Parathyroid adenoma (tissue), 2 donors: Measurements from ENCODE around the gene PRL.

ENCODE experiments used
- H2AFZ ChIP-seq: fragments of 300-600 bp; sonication (generic); one replicate; pipeline ENCODE4 v1.7.0; 2017; ENCODE audit warnings: antibody characterized with exemption, mild to moderate bottlenecking
- H3K27ac ChIP-seq: fragments of 300-600 bp; sonication (generic); one replicate; pipeline ENCODE4 v1.7.0; 2017
- H3K27me3 ChIP-seq: fragments of 300-600 bp; sonication (generic); one replicate; pipeline ENCODE4 v1.7.0; 2017; ENCODE audit warnings: low read length; ENCODE audit not compliant: control insufficient read depth, insufficient read depth
- H3K36me3 ChIP-seq: fragments of 300-600 bp; sonication (generic); one replicate; pipeline ENCODE4 v1.7.0; 2017; ENCODE audit warnings: low read length; ENCODE audit not compliant: control insufficient read depth, insufficient read depth
- H3K4me1 ChIP-seq: fragments of 300-600 bp; sonication (generic); one replicate; pipeline ENCODE4 v1.7.0; 2017; ENCODE audit warnings: control low read depth
- H3K4me2 ChIP-seq: fragments of 300-600 bp; sonication (generic); one replicate; pipeline ENCODE4 v1.7.0; 2017; ENCODE audit warnings: low read length
- H3K4me3 ChIP-seq: fragments of 300-600 bp; sonication (generic); one replicate; pipeline ENCODE4 v1.7.0; 2017; ENCODE audit warnings: low read depth, low read length
- H3K79me2 ChIP-seq: fragments of 300-600 bp; sonication (generic); one replicate; pipeline ENCODE4 v1.7.0; 2017; ENCODE audit warnings: control low read depth
- H3K9ac ChIP-seq: fragments of 300-600 bp; sonication (generic); one replicate; pipeline ENCODE4 v1.7.0; 2017; ENCODE audit warnings: mild to moderate bottlenecking
- H3K9me3 ChIP-seq: fragments of 300-600 bp; sonication (generic); one replicate; pipeline ENCODE4 v1.7.0; 2017; ENCODE audit warnings: low read length; ENCODE audit not compliant: control insufficient read depth
- CTCF ChIP-seq: fragments of 300-600 bp; sonication (generic); IDR thresholded peaks from one replicate; pipeline ENCODE4 v1.7.0; 2017; ENCODE audit warnings: antibody characterized with exemption, mild to moderate bottlenecking
- donor health status: primary hyperparathyroidism.

The PRL gene

GRCh38 chr6:22313796-22314195, 17.0 kb upstream of the PRL start:
- Histone ChIP-seq H3K4me3 (no peak overlapping the region), H3K4me2 (no peak overlapping the region), H2AFZ (no peak overlapping the region), H3K79me2 (no peaks in the 10 kb centered on the region), H3K27me3 (no peaks in the 10 kb centered on the region), H3K9me3 (no peaks in the 10 kb centered on the region), H3K9ac (no peak overlapping the region), H3K4me1 (no peaks in the 10 kb centered on the region), H3K27ac (no peak overlapping the region), H3K36me3 (no peaks in the 10 kb centered on the region)
- no peak for TF ChIP-seq CTCF

- H3K27ac ChIP-seq: no peak overlapping the region
- no peak overlapping the region for H2AFZ ChIP-seq
- H3K9ac ChIP-seq: no peak overlapping the region
- no peaks in the 10 kb centered on the region for H3K27me3 ChIP-seq
- H3K4me1 ChIP-seq: no peaks in the 10 kb centered on the region
- H3K4me3 ChIP-seq: no peak overlapping the region
- TF ChIP-seq CTCF: no peak
- no peaks in the 10 kb centered on the region for H3K36me3 ChIP-seq
- no peaks in the 10 kb centered on the region for H3K9me3 ChIP-seq
- H3K4me2 ChIP-seq: no peak overlapping the region
- no peaks in the 10 kb centered on the region for H3K79me2 ChIP-seq
These were observed 12.1 kb upstream of the PRL start for GRCh38 chr6:22308939-22309338.

DNA sequence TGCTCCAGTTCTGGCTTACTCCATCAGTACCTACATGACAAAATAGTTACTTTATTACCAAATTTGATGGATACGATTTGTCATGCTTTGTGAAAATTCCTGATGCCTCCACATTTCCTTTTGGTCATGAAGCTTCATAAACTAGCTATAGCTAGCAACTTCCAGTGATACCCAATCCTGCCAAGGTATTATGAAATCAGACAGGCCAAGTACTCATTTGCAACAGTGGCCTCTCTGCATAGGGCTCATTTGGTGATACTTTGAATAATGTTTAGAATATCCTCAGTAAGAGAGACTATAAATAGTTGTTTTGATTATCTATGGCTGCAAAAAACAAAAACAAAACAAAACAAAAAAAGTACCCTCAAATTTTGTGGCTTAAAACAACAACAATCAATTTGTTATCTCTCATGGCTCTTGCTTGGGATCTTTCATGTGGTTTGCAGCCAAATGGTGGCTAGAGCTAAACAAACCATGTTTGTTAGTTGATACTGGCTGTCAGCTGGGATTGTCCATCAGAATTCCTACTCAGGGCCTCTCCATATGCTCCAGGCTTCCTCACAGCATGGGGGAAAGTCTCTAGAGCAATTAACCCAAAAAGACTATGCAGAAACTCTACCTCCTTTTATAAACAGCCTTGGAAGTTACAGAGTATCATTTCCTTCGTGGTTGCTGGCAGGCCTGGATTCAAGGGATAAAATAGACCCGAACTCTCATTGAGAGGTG, 10.1 kb upstream of the PRL start:
- no peak for TF ChIP-seq CTCF
- H3K4me1 ChIP-seq: no peaks in the 10 kb centered on the region
- no peak overlapping the region for H2AFZ ChIP-seq
- H3K27me3 ChIP-seq: no peaks in the 10 kb centered on the region
- H3K4me3 ChIP-seq: no peak overlapping the region
- no peaks in the 10 kb centered on the region for H3K36me3 ChIP-seq
- no peaks in the 10 kb centered on the region for H3K79me2 ChIP-seq
- H3K9ac ChIP-seq: no peak overlapping the region
- H3K27ac ChIP-seq: no peak overlapping the region
- H3K4me2 ChIP-seq: no peak overlapping the region
- H3K9me3 ChIP-seq: no peaks in the 10 kb centered on the region

DNA sequence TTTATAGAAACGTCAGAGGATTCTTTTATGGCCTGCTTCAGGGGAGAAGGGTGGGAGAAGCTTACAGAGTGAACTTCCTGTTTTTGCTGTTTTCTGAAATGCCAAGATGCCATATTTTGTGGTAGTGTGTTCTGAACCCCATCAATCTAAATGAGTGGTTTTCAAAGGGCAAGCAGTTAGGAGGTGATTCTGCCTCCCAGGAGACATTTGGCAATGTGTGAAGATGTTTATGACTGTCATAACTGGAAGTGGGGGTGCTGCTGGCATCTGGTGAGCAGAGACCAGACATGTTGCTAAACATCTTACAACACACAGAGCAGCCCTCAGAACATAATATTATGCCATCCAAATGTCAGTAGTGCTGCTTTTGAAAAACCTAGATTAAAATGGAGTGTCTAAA, 6.0 kb upstream of the PRL start:
- no peaks in the 10 kb centered on the region for H3K79me2 ChIP-seq
- H3K4me1 ChIP-seq: no peaks in the 10 kb centered on the region
- no peak overlapping the region for H2AFZ ChIP-seq
- TF ChIP-seq CTCF: no peak
- H3K27ac ChIP-seq: no peak overlapping the region
- no peak overlapping the region for H3K4me3 ChIP-seq
- no peak overlapping the region for H3K4me2 ChIP-seq
- H3K27me3 ChIP-seq: no peaks in the 10 kb centered on the region
- H3K9me3 ChIP-seq: no peaks in the 10 kb centered on the region
- no peaks in the 10 kb centered on the region for H3K36me3 ChIP-seq
- no peak overlapping the region for H3K9ac ChIP-seq
